Calu3 (cell line): Measurements from ENCODE around the gene CHD2. TPM values are rescaled to one million over a fixed set of nuclear protein-coding genes. Genes with fewer than 3 reads are reported as not detected.

ENCODE experiments used
- BruUV-seq: library from RNA; stranded (reverse); fragments of 400-500 nt; replicated peaks from 2 replicates; lab custom pipeline; 2021; lab: Mats Ljungman, UMichigan
- CTCF ChIA-PET: fragments of 300-600 bp; sonication (Branson Sonifier 250); formaldehyde crosslinking; loops from one replicate; lab custom pipeline; 2022; ENCODE audit warnings: antibody characterized with exemption; lab: Charles Lee
- DNase-seq: peaks from one replicate; pipeline ENCODE4 v3.0.0; 2022
- H3K27ac Mint-ChIP-seq: one replicate; pipeline ENCODE4 v1.8.0; 2022; ENCODE audit warnings: mixed read lengths; ENCODE audit not compliant: unreplicated experiment
- H3K27me3 Mint-ChIP-seq: one replicate; pipeline ENCODE4 v1.8.0; 2022; ENCODE audit warnings: mixed read lengths; ENCODE audit not compliant: unreplicated experiment
- H3K36me3 Mint-ChIP-seq: one replicate; pipeline ENCODE4 v1.8.0; 2022; ENCODE audit warnings: mild to moderate bottlenecking, moderate library complexity, mixed read lengths; ENCODE audit not compliant: insufficient read depth, unreplicated experiment
- H3K4me1 Mint-ChIP-seq: one replicate; pipeline ENCODE4 v1.8.0; 2022; ENCODE audit warnings: mild to moderate bottlenecking, low read depth, mixed read lengths; ENCODE audit not compliant: unreplicated experiment
- H3K4me3 Mint-ChIP-seq: one replicate; pipeline ENCODE4 v1.8.0; 2022; ENCODE audit warnings: mild to moderate bottlenecking, low read depth, moderate library complexity, mixed read lengths; ENCODE audit not compliant: unreplicated experiment
- H3K9me3 Mint-ChIP-seq: one replicate; pipeline ENCODE4 v1.8.0; 2022; ENCODE audit warnings: low read depth, mixed read lengths; ENCODE audit not compliant: unreplicated experiment
- CTCF ChIP-seq: fragments of 200-600 bp; IDR thresholded peaks from one replicate; pipeline ENCODE4 v1.8.0; 2022; ENCODE audit warnings: antibody characterized with exemption; ENCODE audit not compliant: unreplicated experiment
- intact Hi-C: fragments of 100-400 bp; cut with micrococcal nuclease; formaldehyde crosslinking; loops from one replicate; pipeline ENCODE4 v1.10.0; 2022; ENCODE audit not compliant: unreplicated experiment
- total RNA-seq: library from RNA; stranded (reverse); gene quantifications from 2 replicates; pipeline ENCODE4 v1.2.3, GENCODE V29; 2022

The CHD2 gene
- total RNA-seq, 1 experiment from 2014 or later: 140 TPM

GRCh38 chr15:92997821-92998220, 97.7 kb downstream of the CHD2 start:
- H3K36me3 Mint-ChIP-seq: peaks cover 92% of the 10 kb centered on the region
- H3K27ac Mint-ChIP-seq: no peak overlapping the region
- no peaks in the 10 kb centered on the region for H3K27me3 Mint-ChIP-seq
- intact Hi-C loops: no loop called here
- DNase-seq: no peak
- peaks cover 8% of the 10 kb centered on the region for H3K4me1 Mint-ChIP-seq
- no peak for TF ChIP-seq CTCF
- no peak overlapping the region for H3K4me3 Mint-ChIP-seq
- CTCF ChIA-PET: no interaction called here
- no peaks in the 10 kb centered on the region for H3K9me3 Mint-ChIP-seq
- no TSS peak for BruUV-seq

DNA sequence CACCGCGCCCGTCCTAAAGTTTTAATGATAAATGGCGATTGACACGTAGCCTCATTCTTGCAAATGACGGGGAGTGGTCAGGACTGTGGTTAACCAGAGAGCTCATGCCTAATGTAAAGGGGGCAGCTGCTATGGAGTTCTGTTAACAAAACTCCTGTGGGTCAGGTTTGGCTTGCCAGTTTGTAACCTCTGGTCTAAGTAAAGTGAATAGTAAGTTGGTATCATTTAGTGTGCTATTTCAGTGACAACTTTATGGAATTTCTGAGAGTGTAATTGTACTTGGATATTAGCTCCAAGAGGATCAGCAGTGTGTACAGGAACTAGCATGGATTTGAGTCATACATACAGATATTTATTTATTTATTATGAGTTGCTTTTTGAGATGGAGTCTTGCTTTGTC, 101.0 kb downstream of the CHD2 start:
- Mint-ChIP-seq H3K4me1 (no peaks in the 10 kb centered on the region), H3K27me3 (no peaks in the 10 kb centered on the region), H3K9me3 (no peaks in the 10 kb centered on the region), H3K36me3 (peaks cover 92% of the 10 kb centered on the region), H3K27ac (no peak overlapping the region), H3K4me3 (no peak overlapping the region)
- TF ChIP-seq CTCF: no peak
- BruUV-seq: no TSS peak
- intact Hi-C loops: no loop called here
- no peak for DNase-seq
- CTCF ChIA-PET: no interaction called here

- no peak for DNase-seq
- intact Hi-C loops: no loop called here
- H3K4me3 Mint-ChIP-seq: no peak overlapping the region
Observed at GRCh38 chr15:93001881-93002280, 101.8 kb downstream of the CHD2 start.

GRCh38 chr15:93005133-93005532, 105.0 kb downstream of the CHD2 start:
- Mint-ChIP-seq H3K27ac (no peak overlapping the region), H3K4me1 (no peaks in the 10 kb centered on the region), H3K27me3 (no peaks in the 10 kb centered on the region), H3K4me3 (no peak overlapping the region), H3K9me3 (no peaks in the 10 kb centered on the region), H3K36me3 (peaks cover 87% of the 10 kb centered on the region)
- CTCF ChIA-PET: no interaction called here
- TF ChIP-seq CTCF: no peak
- no peak for DNase-seq
- intact Hi-C loops: loop anchor here (2.0 kb wide), 1 partner anchor 44 kb away; no protein-coding TSS in a partner anchor
- BruUV-seq: no TSS peak

More at GRCh38 chr15:93001881-93002280, 101.8 kb downstream of the CHD2 start:
- Mint-ChIP-seq H3K27me3 (no peaks in the 10 kb centered on the region), H3K36me3 (peaks cover 92% of the 10 kb centered on the region), H3K4me1 (no peaks in the 10 kb centered on the region), H3K9me3 (no peaks in the 10 kb centered on the region), H3K27ac (peak overlapping the region; percentile 6)
- BruUV-seq: no TSS peak
- CTCF ChIA-PET: interaction anchor here (0.7 kb wide), 1 partner anchor 170 kb away, joined by 3 read pairs; no protein-coding TSS in a partner anchor
- TF ChIP-seq CTCF: no peak
